GM12891 (cell line): Measurements from ENCODE around the gene C4orf51.

ENCODE experiments used
- POLR2A ChIP-seq: IDR thresholded peaks from 2 replicates; pipeline ENCODE4 v1.6.1; 2011; ENCODE audit warnings: low read depth, low read length, control low read depth
- POLR2AphosphoS5 ChIP-seq: IDR thresholded peaks from 2 replicates; pipeline ENCODE4 v1.6.1; 2011; ENCODE audit warnings: low read depth, low read length, control low read depth
- SPI1 ChIP-seq: IDR thresholded peaks from 2 replicates; pipeline ENCODE4 v1.6.1; 2011; ENCODE audit warnings: low read depth, low read length, control low read depth
- TAF1 ChIP-seq: IDR thresholded peaks from 2 replicates; pipeline ENCODE4 v1.6.1; 2011; ENCODE audit warnings: low read depth, low read length, control low read depth

DNA sequence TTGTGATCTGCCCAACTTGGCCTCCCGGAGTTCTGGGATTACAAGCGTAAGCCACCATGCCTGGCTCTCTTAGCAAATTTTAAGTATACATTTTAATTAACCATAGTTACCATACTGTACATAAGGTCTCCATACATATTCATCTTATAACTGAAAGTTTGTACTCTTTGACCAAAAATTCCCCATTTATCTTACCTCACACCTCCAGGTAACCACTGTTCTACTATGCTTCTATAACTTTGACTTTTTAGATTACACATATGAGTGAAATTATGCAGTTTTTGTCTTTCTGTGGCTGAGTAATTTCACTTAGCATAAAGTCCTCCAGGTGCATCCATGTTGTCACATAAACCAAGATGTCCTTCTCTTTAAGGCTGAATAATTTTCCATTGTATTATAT, 17.4 kb downstream of the C4orf51 start:
- TF ChIP-seq POLR2A (no peak), TAF1 (no peak), SPI1 (no peak), POLR2AphosphoS5 (no peak)
